Activated CD8-positive, alpha-beta memory T cell treated with anti-CD3 and anti-CD28 coated beads, Interleukin-2, amount 50 U/mL, for 4 hours (primary cell): ENCODE results near the gene CALML4.
A peak's percentile ranks its signal among the peaks of the same experiment; 100 is the strongest.
"Not testable (repeated sequence)": the region's sequence is repeated elsewhere in the genome, so short reads cannot be mapped to it uniquely, and the experiment has no call there.

ENCODE experiments used
- DNase-seq: peaks from one replicate; pipeline ENCODE4 v3.0.0-alpha.2; 2020

Gene CALML4

GRCh38 chr15:68204776-68205557 lies at the start of gene CALML4:
TSS of gene CALML4 (minus strand) at chr15:68205332. CDS start at chr15:68205247, 85 bp downstream.
- no peak for DNase-seq

- DNase-seq = peak; percentile 35
Observed at GRCh38 chr15:68252925-68253534, 47.9 kb upstream of the CALML4 start.

- DNase-seq = no peak
Observed at GRCh38 chr15:68249058-68249713, 44.1 kb upstream of the CALML4 start.

GRCh38 chr15:68244235-68244634 lies 39.1 kb upstream of the CALML4 start:
- DNase-seq = no peak

- DNase-seq = no peak
Observed at GRCh38 chr15:68241088-68241935, 36.2 kb upstream of the CALML4 start.

- DNase-seq = no peak
Observed at GRCh38 chr15:68239025-68239424, 33.9 kb upstream of the CALML4 start.

GRCh38 chr15:68235022-68235421 lies 29.9 kb upstream of the CALML4 start:
- DNase-seq = no peak

GRCh38 chr15:68234520-68234919 lies 29.4 kb upstream of the CALML4 start:
- not testable (repeated sequence) for DNase-seq

- no peak for DNase-seq
Observed at GRCh38 chr15:68234060-68234459, 28.9 kb upstream of the CALML4 start.

- DNase-seq = no peak
Observed at GRCh38 chr15:68232937-68233336, 27.8 kb upstream of the CALML4 start.

GRCh38 chr15:68232449-68232848 lies 27.3 kb upstream of the CALML4 start:
- DNase-seq = no peak

GRCh38 chr15:68231102-68231818 lies 26.1 kb upstream of the CALML4 start:
- no peak for DNase-seq

- DNase-seq = no peak
Observed at GRCh38 chr15:68230157-68231100, 25.3 kb upstream of the CALML4 start.

- peak; percentile 88 for DNase-seq
Observed at GRCh38 chr15:68229386-68230156, 24.4 kb upstream of the CALML4 start, which contains the start of gene CLN6. TSS of gene CLN6 (minus strand) at chr15:68229728. CDS start at chr15:68229584, 144 bp downstream.

GRCh38 chr15:68228971-68229385 lies 23.8 kb upstream of the CALML4 start:
- DNase-seq = no peak

- DNase-seq = no peak
Observed at GRCh38 chr15:68228143-68228970, 23.2 kb upstream of the CALML4 start.

GRCh38 chr15:68227643-68228142 lies 22.6 kb upstream of the CALML4 start:
- DNase-seq = no peak

- not testable (repeated sequence) for DNase-seq
Observed at GRCh38 chr15:68225442-68225841, 20.3 kb upstream of the CALML4 start.
